Neural cell (in vitro differentiated cells): ENCODE measurements around the gene ME1. TPM values are rescaled to one million over a fixed set of nuclear protein-coding genes. Genes with fewer than 3 reads are reported as not detected.
A peak's percentile ranks its signal among the peaks of the same experiment; 100 is the strongest.

Experiments used
- H2AFZ ChIP-seq: fragments of 200-600, 300-800 bp; sonication (generic), shearing (Covaris generic); 2 replicates; pipeline ENCODE4 v1.6.0; 2014; ENCODE audit warnings: low read depth, mild to moderate bottlenecking, antibody characterized with exemption, low read length, moderate library complexity
- H3F3A ChIP-seq: fragments of 200-600 bp; shearing (Covaris generic); 2 replicates; pipeline ENCODE4 v1.6.1; 2016; ENCODE audit warnings: mild to moderate bottlenecking, moderate library complexity, mixed read lengths, antibody characterized with exemption, low read length; ENCODE audit not compliant: insufficient read depth, poor library complexity, severe bottlenecking
- H3K27ac ChIP-seq: fragments of 200-600, 300-800 bp; sonication (generic), shearing (Covaris generic); 2 replicates; pipeline ENCODE4 v1.5.1; 2014; ENCODE audit warnings: mild to moderate bottlenecking, low read length, moderate library complexity
- H3K27me3 ChIP-seq: fragments of 300-800, 200-600 bp; sonication (generic), shearing (Covaris generic); 2 replicates; pipeline ENCODE4 v1.6.0; 2014; ENCODE audit warnings: mild to moderate bottlenecking, low read depth, low read length, moderate library complexity; ENCODE audit not compliant: insufficient read depth
- H3K36me3 ChIP-seq: fragments of 300-800, 200-600 bp; sonication (generic), shearing (Covaris generic); 2 replicates; pipeline ENCODE4 v1.5.1; 2014; ENCODE audit warnings: mild to moderate bottlenecking, antibody characterized with exemption, low read length, moderate library complexity; ENCODE audit not compliant: insufficient read depth
- H3K4me2 ChIP-seq: fragments of 300-800, 200-600 bp; sonication (generic), shearing (Covaris generic); 2 replicates; pipeline ENCODE4 v1.6.0; 2014; ENCODE audit warnings: mild to moderate bottlenecking, low read length
- H3K4me3 ChIP-seq: fragments of 300-800, 200-600 bp; sonication (generic), shearing (Covaris generic); 2 replicates; pipeline ENCODE4 v1.5.1; 2014; ENCODE audit warnings: mild to moderate bottlenecking, low read length, moderate library complexity
- H3K79me2 ChIP-seq: fragments of 200-600 bp; shearing (Covaris generic); replicated peaks from 2 replicates; pipeline ENCODE4 v1.6.0; 2014; ENCODE audit warnings: mild to moderate bottlenecking, low read length, moderate library complexity; ENCODE audit not compliant: insufficient read depth
- H3K9ac ChIP-seq: fragments of 300-800, 200-600 bp; sonication (generic), shearing (Covaris generic); 2 replicates; pipeline ENCODE4 v1.6.1; 2016; ENCODE audit warnings: mild to moderate bottlenecking, low read length, mixed read lengths
- H3K9me2 ChIP-seq: fragments of 200-600 bp; shearing (Covaris generic); 2 replicates; pipeline ENCODE4 v1.6.1; 2016; ENCODE audit warnings: mild to moderate bottlenecking, low read length, mixed read lengths; ENCODE audit not compliant: insufficient read depth
- H3K9me3 ChIP-seq: fragments of 200-600, 300-800 bp; sonication (generic), shearing (Covaris generic); 2 replicates; pipeline ENCODE4 v1.6.1; 2016; ENCODE audit warnings: mild to moderate bottlenecking, mixed run types, low read length, moderate library complexity, mixed read lengths
- H4K20me1 ChIP-seq: fragments of 200-600 bp; shearing (Covaris generic); 2 replicates; pipeline ENCODE4 v1.6.1; 2016; ENCODE audit warnings: mild to moderate bottlenecking, mixed run types; ENCODE audit not compliant: insufficient read depth
- CTCF ChIP-seq: fragments of 450-650 bp; IDR thresholded peaks from 2 replicates; pipeline ENCODE4 v1.5.1; 2014; ENCODE audit warnings: antibody characterized with exemption, mild to moderate bottlenecking, moderate library complexity; ENCODE audit not compliant: poor library complexity, severe bottlenecking
- EP300 ChIP-seq: fragments of 450-650 bp; conservative IDR thresholded peaks from 2 replicates; pipeline ENCODE4 v1.6.1; 2014; ENCODE audit warnings: antibody characterized with exemption, mild to moderate bottlenecking, moderate library complexity; ENCODE audit not compliant: poor library complexity, severe bottlenecking
- EZH2 ChIP-seq: fragments of 200-600, 300-800 bp; shearing (Covaris generic), sonication (generic); IDR thresholded peaks from 2 replicates; pipeline ENCODE4 v1.6.1; 2014; ENCODE audit warnings: antibody characterized with exemption, low read length, borderline replicate concordance, mild to moderate bottlenecking; ENCODE audit not compliant: insufficient read depth, poor library complexity, severe bottlenecking
- MXI1 ChIP-seq: fragments of 450-650 bp; conservative IDR thresholded peaks from 2 replicates; pipeline ENCODE4 v1.6.1; 2014; ENCODE audit warnings: antibody characterized with exemption, mild to moderate bottlenecking; ENCODE audit not compliant: poor library complexity, severe bottlenecking
- POLR2AphosphoS5 ChIP-seq: IDR thresholded peaks from 2 replicates; pipeline ENCODE4 v1.6.1; 2012
- RAD21 ChIP-seq: fragments of 450-650 bp; conservative IDR thresholded peaks from 2 replicates; pipeline ENCODE4 v1.6.1; 2014; ENCODE audit warnings: antibody characterized with exemption, mild to moderate bottlenecking, moderate library complexity
- SMC3 ChIP-seq: fragments of 450-650 bp; conservative IDR thresholded peaks from 2 replicates; pipeline ENCODE4 v1.6.1; 2014; ENCODE audit warnings: antibody characterized with exemption, mild to moderate bottlenecking, moderate library complexity; ENCODE audit not compliant: poor library complexity
- TAF1 ChIP-seq: IDR thresholded peaks from 2 replicates; pipeline ENCODE4 v1.6.1; 2012; ENCODE audit warnings: low read depth
- polyA plus RNA-seq: library from polyadenylated mRNA; depleted of rRNA; stranded (reverse); fragments of >200 nt; gene quantifications from 2 replicates; pipeline ENCODE4 v1.2.3, GENCODE V29; 2014
- TF ChIP-seq, protein P1 (sequence below): IDR thresholded peaks from 2 replicates; pipeline ENCODE4 v1.6.1; 2012; ENCODE audit warnings: borderline replicate concordance

The ME1 gene
- polyA plus RNA-seq, 1 donor from 2014 or later, result 0.09 TPM

GRCh38 chr6:83464381-83465140 is 33.7 kb upstream of the ME1 start:
- no peaks in the 10 kb centered on the region for H3K36me3 ChIP-seq
- no peak overlapping the region for H3K4me3 ChIP-seq
- H3F3A ChIP-seq, result no peaks in the 10 kb centered on the region
- H3K27me3 ChIP-seq, result no peaks in the 10 kb centered on the region
- TF ChIP-seq RAD21 (no peak), TAF1 (no peak), EZH2 (no peak), EP300 (no peak), POLR2AphosphoS5 (no peak), MXI1 (no peak), CTCF (no peak), SMC3 (no peak)
- TF ChIP-seq, protein P1, sequence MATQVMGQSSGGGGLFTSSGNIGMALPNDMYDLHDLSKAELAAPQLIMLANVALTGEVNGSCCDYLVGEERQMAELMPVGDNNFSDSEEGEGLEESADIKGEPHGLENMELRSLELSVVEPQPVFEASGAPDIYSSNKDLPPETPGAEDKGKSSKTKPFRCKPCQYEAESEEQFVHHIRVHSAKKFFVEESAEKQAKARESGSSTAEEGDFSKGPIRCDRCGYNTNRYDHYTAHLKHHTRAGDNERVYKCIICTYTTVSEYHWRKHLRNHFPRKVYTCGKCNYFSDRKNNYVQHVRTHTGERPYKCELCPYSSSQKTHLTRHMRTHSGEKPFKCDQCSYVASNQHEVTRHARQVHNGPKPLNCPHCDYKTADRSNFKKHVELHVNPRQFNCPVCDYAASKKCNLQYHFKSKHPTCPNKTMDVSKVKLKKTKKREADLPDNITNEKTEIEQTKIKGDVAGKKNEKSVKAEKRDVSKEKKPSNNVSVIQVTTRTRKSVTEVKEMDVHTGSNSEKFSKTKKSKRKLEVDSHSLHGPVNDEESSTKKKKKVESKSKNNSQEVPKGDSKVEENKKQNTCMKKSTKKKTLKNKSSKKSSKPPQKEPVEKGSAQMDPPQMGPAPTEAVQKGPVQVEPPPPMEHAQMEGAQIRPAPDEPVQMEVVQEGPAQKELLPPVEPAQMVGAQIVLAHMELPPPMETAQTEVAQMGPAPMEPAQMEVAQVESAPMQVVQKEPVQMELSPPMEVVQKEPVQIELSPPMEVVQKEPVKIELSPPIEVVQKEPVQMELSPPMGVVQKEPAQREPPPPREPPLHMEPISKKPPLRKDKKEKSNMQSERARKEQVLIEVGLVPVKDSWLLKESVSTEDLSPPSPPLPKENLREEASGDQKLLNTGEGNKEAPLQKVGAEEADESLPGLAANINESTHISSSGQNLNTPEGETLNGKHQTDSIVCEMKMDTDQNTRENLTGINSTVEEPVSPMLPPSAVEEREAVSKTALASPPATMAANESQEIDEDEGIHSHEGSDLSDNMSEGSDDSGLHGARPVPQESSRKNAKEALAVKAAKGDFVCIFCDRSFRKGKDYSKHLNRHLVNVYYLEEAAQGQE, result no peak
- H2AFZ ChIP-seq, result no peak overlapping the region
- H3K27ac ChIP-seq, result peak overlapping the region; percentile 22
- H3K79me2 ChIP-seq, result no peaks in the 10 kb centered on the region
- H3K4me2 ChIP-seq, result no peak overlapping the region
- H3K9me3 ChIP-seq, result no peaks in the 10 kb centered on the region
- H3K9me2 ChIP-seq, result no peaks in the 10 kb centered on the region
- no peak overlapping the region for H3K9ac ChIP-seq
- no peaks in the 10 kb centered on the region for H4K20me1 ChIP-seq

- Histone ChIP-seq H3K4me2 (no peak overlapping the region), H3K36me3 (no peaks in the 10 kb centered on the region), H3F3A (no peaks in the 10 kb centered on the region), H3K4me3 (no peak overlapping the region), H3K27ac (no peak overlapping the region), H3K9me2 (no peaks in the 10 kb centered on the region), H3K79me2 (no peaks in the 10 kb centered on the region), H3K9me3 (no peaks in the 10 kb centered on the region), H2AFZ (no peak overlapping the region), H3K27me3 (no peaks in the 10 kb centered on the region), H3K9ac (no peak overlapping the region), H4K20me1 (no peaks in the 10 kb centered on the region)
- TF ChIP-seq EZH2 (no peak), SMC3 (no peak), EP300 (no peak), MXI1 (no peak), POLR2AphosphoS5 (no peak), RAD21 (no peak), TAF1 (no peak)
Observed at GRCh38 chr6:83463886-83464285, 33.0 kb upstream of the ME1 start.
